Omental fat pad (tissue), 4 donors: ENCODE measurements around the gene WDR6. TPM values are rescaled to one million over a fixed set of nuclear protein-coding genes. Genes with fewer than 3 reads are reported as not detected.

Source experiments
- ATAC-seq: fragments of 150-250 bp; one replicate; pipeline ENCODE4 v1.9.1; 2016; ENCODE audit warnings: mild to moderate bottlenecking, moderate library complexity; ENCODE audit not compliant: low FRiP score
- DNase-seq: peaks from one replicate; pipeline ENCODE4 v3.0.0-alpha.2; 2019; ENCODE audit warnings: low spot score
- CTCF ChIP-seq, 3 donors: fragments of 450-650 bp; IDR thresholded peaks; one replicate each; pipeline ENCODE4 v1.5.1; 2016 to 2017; ENCODE audit warnings: antibody characterized with exemption in 3 of 3, mild to moderate bottlenecking in 3 of 3, moderate library complexity in 2 of 3
- total RNA-seq, 4 donors: library from RNA; depleted of rRNA; stranded (reverse); fragments of >200 nt; gene quantifications; one replicate each; pipeline ENCODE4 v1.1.0, GENCODE V29; 2016

Gene WDR6
- total RNA-seq: 100 to 1,000 TPM in 1 of 4 donors, 10 to 100 TPM in 3; 69.2 to 121 (median 81.5) TPM

- no peak for TF ChIP-seq CTCF (IDR thresholded peaks at IDR 0.05)
- ATAC-seq (peak; percentile 92), DNase-seq (peak; percentile 93)
Measured at GRCh38 chr3:49007068-49007770, at the start of gene WDR6. Gene WDR6, plus strand, starts transcription at chr3:49007391. Its CDS starts 41 bp downstream, at chr3:49007432.

GRCh38 chr3:48960841-48961413, 46.3 kb upstream of the WDR6 start:
- DNase-seq (no peak), ATAC-seq (no peak)
- no peak for TF ChIP-seq CTCF (IDR thresholded peaks at IDR 0.05)

- TF ChIP-seq CTCF (IDR thresholded peaks at IDR 0.05): no peak
- DNase-seq: no peak
- no peak for ATAC-seq
Measured at GRCh38 chr3:48962340-48962739, 44.9 kb upstream of the WDR6 start.

- ATAC-seq: no peak
- no peak for TF ChIP-seq CTCF (IDR thresholded peaks at IDR 0.05)
- DNase-seq: no peak
Measured at GRCh38 chr3:48962939-48963338, 44.3 kb upstream of the WDR6 start.

GRCh38 chr3:48963591-48963990, 43.6 kb upstream of the WDR6 start:
- no peak for ATAC-seq

GRCh38 chr3:48966367-48966766, 40.8 kb upstream of the WDR6 start:
- ATAC-seq (no peak), DNase-seq (no peak)
- TF ChIP-seq CTCF (IDR thresholded peaks at IDR 0.05): no peak

More at GRCh38 chr3:48963591-48963990, 43.6 kb upstream of the WDR6 start:
- TF ChIP-seq CTCF (IDR thresholded peaks at IDR 0.05): no peak
- no peak for DNase-seq

GRCh38 chr3:48966876-48967361, 40.3 kb upstream of the WDR6 start:
- no peak for DNase-seq
- TF ChIP-seq CTCF (IDR thresholded peaks at IDR 0.05): no peak
- ATAC-seq: no peak
